Chondrocyte (in vitro differentiated cells): ENCODE data around the gene SPEM1. TPM values are rescaled to one million over a fixed set of nuclear protein-coding genes. Genes with fewer than 3 reads are reported as not detected.
A peak's percentile ranks its signal among the peaks of the same experiment; 100 is the strongest.

ENCODE experiments used
- DNase-seq: peaks from one replicate; pipeline ENCODE4 v3.0.0; 2021; ENCODE audit warnings: mixed read lengths, low spot score
- H3K27ac Mint-ChIP-seq: one replicate; pipeline ENCODE4 v1.8.0; 2021; ENCODE audit warnings: mild to moderate bottlenecking, moderate library complexity, mixed read lengths; ENCODE audit not compliant: unreplicated experiment
- H3K27me3 Mint-ChIP-seq: 2 replicates; pipeline ENCODE4 v1.8.0; 2021; ENCODE audit warnings: low read depth, mixed read lengths
- H3K36me3 Mint-ChIP-seq: 2 replicates; pipeline ENCODE4 v1.8.0; 2021; ENCODE audit warnings: low read depth, mixed read lengths
- H3K4me1 Mint-ChIP-seq: 2 replicates; pipeline ENCODE4 v1.8.0; 2021; ENCODE audit warnings: low read depth, mild to moderate bottlenecking, mixed read lengths
- H3K4me3 Mint-ChIP-seq: one replicate; pipeline ENCODE4 v1.8.0; 2021; ENCODE audit warnings: mild to moderate bottlenecking, moderate library complexity, mixed read lengths; ENCODE audit not compliant: unreplicated experiment
- H3K9me3 Mint-ChIP-seq: 2 replicates; pipeline ENCODE4 v1.8.0; 2021; ENCODE audit warnings: low read depth, mixed read lengths
- CTCF ChIP-seq: fragments of 200-600 bp; sonication (generic); IDR thresholded peaks from 2 replicates; pipeline ENCODE4 v1.5.0; 2021; ENCODE audit warnings: antibody characterized with exemption, mild to moderate bottlenecking, moderate library complexity
- total RNA-seq: library from RNA; stranded (reverse); gene quantifications from 3 replicates; pipeline ENCODE4 v1.2.1, GENCODE V29; 2021

Gene SPEM1
- total RNA-seq, 1 donor from 2014 or later: not detected

- peak; percentile 87 for TF ChIP-seq CTCF
- DNase-seq: no peak
- Mint-ChIP-seq H3K36me3 (no peaks in the 10 kb centered on the region), H3K9me3 (no peaks in the 10 kb centered on the region), H3K4me1 (peaks cover 53% of the 10 kb centered on the region), H3K27ac (peak overlapping the region; percentile 86), H3K27me3 (no peaks in the 10 kb centered on the region), H3K4me3 (peak overlapping the region; percentile 87)
Measured at GRCh38 chr17:7436556-7437368, 16.6 kb downstream of the SPEM1 start.

GRCh38 chr17:7437369-7437863, 17.3 kb downstream of the SPEM1 start:
- Mint-ChIP-seq H3K4me3 (peak overlapping the region; percentile 87), H3K27ac (no peak overlapping the region), H3K27me3 (no peaks in the 10 kb centered on the region), H3K4me1 (peaks cover 53% of the 10 kb centered on the region), H3K9me3 (no peaks in the 10 kb centered on the region), H3K36me3 (no peaks in the 10 kb centered on the region)
- DNase-seq: no peak
- TF ChIP-seq CTCF: peak; percentile 35

GRCh38 chr17:7437950-7438614, 18.0 kb downstream of the SPEM1 start:
- DNase-seq: no peak
- Mint-ChIP-seq H3K27ac (peak overlapping the region; percentile 54), H3K27me3 (no peaks in the 10 kb centered on the region), H3K4me1 (peaks cover 53% of the 10 kb centered on the region), H3K4me3 (peak overlapping the region; percentile 87), H3K36me3 (no peaks in the 10 kb centered on the region), H3K9me3 (no peaks in the 10 kb centered on the region)
- TF ChIP-seq CTCF: no peak

GRCh38 chr17:7438656-7439460, 18.7 kb downstream of the SPEM1 start:
- no peak for TF ChIP-seq CTCF
- H3K27me3 Mint-ChIP-seq: no peaks in the 10 kb centered on the region
- H3K36me3 Mint-ChIP-seq: no peaks in the 10 kb centered on the region
- no peak overlapping the region for H3K27ac Mint-ChIP-seq
- H3K4me1 Mint-ChIP-seq: peaks cover 58% of the 10 kb centered on the region
- no peak for DNase-seq
- no peaks in the 10 kb centered on the region for H3K9me3 Mint-ChIP-seq
- H3K4me3 Mint-ChIP-seq: peak overlapping the region; percentile 87
